KMS-11 (cell line): ENCODE data around the gene ELFN2.
A peak's percentile ranks its signal among the peaks of the same experiment; 100 is the strongest.

Experiments
- H2AFZ ChIP-seq: fragments of 200-600 bp; sonication (generic); 2 replicates; pipeline ENCODE4 v1.6.1; 2016; ENCODE audit warnings: antibody characterized with exemption, mixed run types, low read depth
- H3K27ac ChIP-seq: fragments of 200-600 bp; sonication (generic); 2 replicates; pipeline ENCODE4 v1.6.1; 2016; ENCODE audit warnings: mild to moderate bottlenecking, mixed run types
- H3K27me3 ChIP-seq: fragments of 200-600 bp; sonication (generic); 2 replicates; pipeline ENCODE4 v1.6.1; 2017; ENCODE audit warnings: mild to moderate bottlenecking, low read depth, mixed run types, moderate library complexity; ENCODE audit not compliant: insufficient read depth
- H3K36me3 ChIP-seq: fragments of 200-600 bp; sonication (generic); 2 replicates; pipeline ENCODE4 v1.6.1; 2017; ENCODE audit warnings: mild to moderate bottlenecking, mixed run types; ENCODE audit not compliant: insufficient read depth
- H3K4me1 ChIP-seq: fragments of 200-600 bp; sonication (generic); 2 replicates; pipeline ENCODE4 v1.6.1; 2016; ENCODE audit warnings: mild to moderate bottlenecking, low read depth, mixed run types; ENCODE audit not compliant: poor library complexity, severe bottlenecking
- H3K4me2 ChIP-seq: fragments of 200-600 bp; sonication (generic); 2 replicates; pipeline ENCODE4 v1.7.0; 2016; ENCODE audit warnings: mild to moderate bottlenecking, mixed run types
- H3K4me3 ChIP-seq: fragments of 200-600 bp; sonication (generic); IDR thresholded peaks from 2 replicates; pipeline ENCODE4 v1.6.1; 2017; ENCODE audit warnings: low read depth, low read length, mixed read lengths; ENCODE audit not compliant: insufficient read depth
- H3K79me2 ChIP-seq: fragments of 200-600 bp; sonication (generic); 2 replicates; pipeline ENCODE4 v1.6.1; 2016; ENCODE audit warnings: low read depth, mixed run types; ENCODE audit not compliant: insufficient read depth
- H3K9ac ChIP-seq: fragments of 200-600 bp; sonication (generic); 2 replicates; pipeline ENCODE4 v1.6.1; 2016; ENCODE audit warnings: mild to moderate bottlenecking, mixed run types
- H4K20me1 ChIP-seq: fragments of 200-600 bp; sonication (generic); 2 replicates; pipeline ENCODE4 v1.6.1; 2016; ENCODE audit warnings: mild to moderate bottlenecking, mixed run types; ENCODE audit not compliant: insufficient read depth
- CTCF ChIP-seq: fragments of 200-600 bp; sonication (generic); conservative IDR thresholded peaks from 2 replicates; pipeline ENCODE4 v1.6.1; 2017; ENCODE audit warnings: low read depth, mild to moderate bottlenecking, antibody characterized with exemption, low read length, moderate library complexity, mixed read lengths

Gene ELFN2

DNA sequence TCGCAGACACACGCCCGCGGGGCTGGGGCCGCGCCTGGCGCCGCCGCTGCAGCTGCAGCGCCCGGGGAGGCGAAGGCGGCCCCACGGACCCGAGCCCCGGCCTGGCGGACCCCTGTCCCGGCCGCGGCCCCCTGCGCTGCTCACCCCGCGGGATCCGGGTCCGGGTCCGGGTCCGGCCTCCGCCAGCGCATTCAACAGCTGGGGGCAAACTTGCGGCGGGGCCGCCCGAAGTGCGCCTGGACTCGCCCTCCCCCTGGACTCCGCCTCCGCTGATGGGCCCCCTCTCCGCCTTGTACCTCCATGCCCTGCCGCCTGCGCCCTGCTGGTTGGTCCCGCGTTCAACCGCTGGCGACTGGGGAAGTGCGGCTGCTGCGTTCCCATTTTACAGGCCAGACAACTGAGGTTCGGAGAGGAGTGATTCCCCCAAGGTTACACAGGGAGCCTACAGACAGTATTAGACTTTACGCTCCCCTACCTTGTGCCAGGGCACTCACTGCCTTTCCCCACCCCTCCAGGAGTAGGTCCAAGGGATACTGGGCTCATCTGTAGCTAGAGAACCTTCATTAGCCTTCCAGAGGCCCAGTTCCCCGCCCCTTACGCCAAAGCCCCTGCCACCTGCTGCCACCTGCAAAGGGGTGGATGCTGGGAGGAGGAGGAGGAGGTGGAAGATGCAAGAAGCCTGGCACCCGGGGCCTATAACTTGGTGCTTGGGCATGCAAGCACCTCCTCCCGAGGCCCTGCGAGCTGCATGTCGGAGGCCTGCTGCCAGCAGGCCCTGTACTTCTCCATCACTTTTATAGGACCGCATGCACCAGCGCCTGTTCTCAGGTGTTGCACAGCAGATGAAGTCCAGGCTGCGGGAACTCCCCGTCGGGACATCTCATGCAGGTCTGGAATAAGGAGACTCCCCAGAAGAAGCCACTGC, 694 bp upstream of the ELFN2 start:
- no peak overlapping the region for H3K9ac ChIP-seq
- H3K27me3 ChIP-seq, result peaks cover 37% of the 10 kb centered on the region
- no peak overlapping the region for H3K4me3 ChIP-seq
- no peak for TF ChIP-seq CTCF
- H3K4me2 ChIP-seq, result no peak overlapping the region
- H4K20me1 ChIP-seq, result no peaks in the 10 kb centered on the region
- H3K79me2 ChIP-seq, result no peaks in the 10 kb centered on the region
- H2AFZ ChIP-seq, result no peak overlapping the region
- H3K27ac ChIP-seq, result no peak overlapping the region
- H3K4me1 ChIP-seq, result peaks cover 30% of the 10 kb centered on the region
- H3K36me3 ChIP-seq, result no peaks in the 10 kb centered on the region

- no peak for TF ChIP-seq CTCF
- Histone ChIP-seq H2AFZ (no peak overlapping the region), H3K27me3 (peaks cover 37% of the 10 kb centered on the region), H3K36me3 (no peaks in the 10 kb centered on the region), H3K79me2 (no peaks in the 10 kb centered on the region), H3K4me1 (peaks cover 19% of the 10 kb centered on the region), H3K9ac (no peak overlapping the region), H3K27ac (no peak overlapping the region), H3K4me3 (no peak overlapping the region), H3K4me2 (peak overlapping the region; percentile 49; the same call in 1 of the 2 replicates), H4K20me1 (no peaks in the 10 kb centered on the region)
Observed at GRCh38 chr22:37426706-37427134, 559 bp downstream of the ELFN2 start.

GRCh38 chr22:37425800-37426705, 1.2 kb downstream of the ELFN2 start:
- Histone ChIP-seq H3K36me3 (no peaks in the 10 kb centered on the region), H3K27ac (no peak overlapping the region), H3K4me2 (peak overlapping the region; percentile 49; the same call in 1 of the 2 replicates), H3K27me3 (peaks cover 37% of the 10 kb centered on the region), H3K79me2 (no peaks in the 10 kb centered on the region), H3K4me1 (peaks cover 15% of the 10 kb centered on the region), H3K9ac (no peak overlapping the region), H3K4me3 (no peak overlapping the region), H2AFZ (peak overlapping the region; percentile 16; the same call in 1 of the 2 replicates), H4K20me1 (no peaks in the 10 kb centered on the region)
- TF ChIP-seq CTCF, result no peak

- Histone ChIP-seq H2AFZ (no peak overlapping the region), H3K4me2 (peak overlapping the region; percentile 49; the same call in 1 of the 2 replicates), H3K27me3 (peaks cover 37% of the 10 kb centered on the region)
Observed at GRCh38 chr22:37425369-37425768, 1.9 kb downstream of the ELFN2 start.

More at GRCh38 chr22:37425369-37425768, 1.9 kb downstream of the ELFN2 start:
- no peaks in the 10 kb centered on the region for H3K36me3 ChIP-seq
- H3K9ac ChIP-seq, result no peak overlapping the region
- no peaks in the 10 kb centered on the region for H4K20me1 ChIP-seq
- H3K4me3 ChIP-seq, result no peak overlapping the region
- no peak overlapping the region for H3K27ac ChIP-seq
- TF ChIP-seq CTCF, result no peak
- peaks cover 15% of the 10 kb centered on the region for H3K4me1 ChIP-seq
- H3K79me2 ChIP-seq, result no peaks in the 10 kb centered on the region
